GM12873 (cell line): ENCODE results near the gene POLR1D.

ENCODE experiments used
- TF ChIP-seq, protein P1 (sequence below): IDR thresholded peaks from 2 replicates; pipeline ENCODE4 v1.5.1; 2012; ENCODE audit warnings: low read depth, mild to moderate bottlenecking, moderate library complexity, low read length, control low read depth; ENCODE audit not compliant: insufficient read depth; ENCODE audit errors: missing control alignments

POLR1D gene

GRCh38 chr13:27639186-27639585 lies 17.5 kb downstream of the POLR1D start:
- TF ChIP-seq, protein P1, sequence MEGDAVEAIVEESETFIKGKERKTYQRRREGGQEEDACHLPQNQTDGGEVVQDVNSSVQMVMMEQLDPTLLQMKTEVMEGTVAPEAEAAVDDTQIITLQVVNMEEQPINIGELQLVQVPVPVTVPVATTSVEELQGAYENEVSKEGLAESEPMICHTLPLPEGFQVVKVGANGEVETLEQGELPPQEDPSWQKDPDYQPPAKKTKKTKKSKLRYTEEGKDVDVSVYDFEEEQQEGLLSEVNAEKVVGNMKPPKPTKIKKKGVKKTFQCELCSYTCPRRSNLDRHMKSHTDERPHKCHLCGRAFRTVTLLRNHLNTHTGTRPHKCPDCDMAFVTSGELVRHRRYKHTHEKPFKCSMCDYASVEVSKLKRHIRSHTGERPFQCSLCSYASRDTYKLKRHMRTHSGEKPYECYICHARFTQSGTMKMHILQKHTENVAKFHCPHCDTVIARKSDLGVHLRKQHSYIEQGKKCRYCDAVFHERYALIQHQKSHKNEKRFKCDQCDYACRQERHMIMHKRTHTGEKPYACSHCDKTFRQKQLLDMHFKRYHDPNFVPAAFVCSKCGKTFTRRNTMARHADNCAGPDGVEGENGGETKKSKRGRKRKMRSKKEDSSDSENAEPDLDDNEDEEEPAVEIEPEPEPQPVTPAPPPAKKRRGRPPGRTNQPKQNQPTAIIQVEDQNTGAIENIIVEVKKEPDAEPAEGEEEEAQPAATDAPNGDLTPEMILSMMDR: no peak

DNA sequence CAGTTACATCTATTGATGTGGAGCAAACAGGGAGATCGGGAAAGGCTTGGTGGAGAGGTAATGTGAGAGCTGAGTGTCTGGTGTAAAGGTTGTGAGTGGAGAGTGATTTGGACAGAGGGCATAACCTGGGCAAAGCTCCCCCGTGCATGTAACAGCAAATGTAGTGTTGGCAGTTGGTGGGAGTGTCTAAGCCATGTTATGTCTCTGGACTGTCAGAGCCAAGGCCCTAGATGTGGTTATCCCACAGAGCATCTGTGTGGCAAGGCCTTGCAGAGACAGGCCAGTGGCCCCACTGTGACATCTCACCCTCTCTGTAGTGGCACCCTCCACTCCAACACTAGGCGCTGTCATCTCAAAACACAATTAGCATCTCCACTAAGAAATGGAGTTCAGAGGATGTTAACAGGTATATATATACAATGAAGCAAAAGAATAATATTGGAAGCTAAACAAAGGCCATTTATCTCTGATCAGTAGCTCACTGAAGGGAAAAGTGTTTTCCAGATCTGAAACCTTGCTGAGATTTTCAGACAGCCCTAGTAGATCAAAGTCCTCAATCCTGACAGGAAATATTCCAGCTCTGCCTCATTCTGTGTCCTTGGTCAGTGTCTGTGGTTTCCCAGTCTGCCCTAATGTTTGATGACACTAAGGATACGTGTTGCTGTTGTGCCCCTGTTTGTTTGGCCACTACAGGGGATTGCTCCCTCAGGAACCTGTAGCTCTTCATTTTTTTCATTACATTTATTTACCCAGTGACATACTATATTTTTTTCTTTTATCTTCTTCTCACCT lies 20.2 kb downstream of the POLR1D start:
- TF ChIP-seq, protein P1: no peak

- TF ChIP-seq, protein P1: no peak
Measured at GRCh38 chr13:27643334-27644132, 21.8 kb downstream of the POLR1D start.

DNA sequence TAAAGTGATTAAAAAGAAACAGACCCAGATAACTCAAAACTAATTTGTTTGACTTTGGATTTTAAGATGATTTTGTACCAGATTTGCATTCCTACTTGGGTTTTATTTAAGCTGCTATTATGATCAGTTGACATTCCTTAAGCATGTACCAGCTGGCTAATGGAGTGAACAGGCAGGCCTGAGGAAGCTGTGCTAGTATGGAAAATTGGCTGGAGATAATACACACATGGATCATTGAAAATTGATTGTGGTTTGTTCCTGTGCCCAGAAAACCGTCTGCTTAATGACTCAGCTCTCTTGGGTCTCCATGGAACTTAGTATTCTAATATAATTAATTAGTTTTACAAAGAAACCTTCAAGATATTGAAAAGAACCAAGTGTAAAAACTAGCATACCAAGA lies 22.6 kb downstream of the POLR1D start:
- TF ChIP-seq, protein P1: no peak

DNA sequence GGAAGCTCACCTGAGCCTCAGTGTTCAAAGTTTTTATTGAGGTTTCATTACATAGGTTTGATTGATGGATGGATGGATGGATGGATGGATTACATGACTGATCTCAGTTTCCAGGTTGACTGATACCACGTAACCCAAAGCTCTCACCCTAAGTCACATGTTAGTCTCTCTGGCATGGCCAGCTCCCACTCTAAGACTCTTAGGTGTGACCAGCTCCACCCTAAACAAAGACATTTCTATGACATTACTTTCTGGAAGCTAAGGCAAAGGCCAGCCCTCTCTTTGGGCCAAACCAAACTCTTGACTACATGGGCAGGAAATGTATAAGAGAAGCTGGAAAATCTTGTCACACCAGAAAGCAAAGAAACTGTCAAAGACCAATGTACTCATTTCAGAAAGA lies 28.6 kb downstream of the POLR1D start:
- TF ChIP-seq, protein P1: no peak

DNA sequence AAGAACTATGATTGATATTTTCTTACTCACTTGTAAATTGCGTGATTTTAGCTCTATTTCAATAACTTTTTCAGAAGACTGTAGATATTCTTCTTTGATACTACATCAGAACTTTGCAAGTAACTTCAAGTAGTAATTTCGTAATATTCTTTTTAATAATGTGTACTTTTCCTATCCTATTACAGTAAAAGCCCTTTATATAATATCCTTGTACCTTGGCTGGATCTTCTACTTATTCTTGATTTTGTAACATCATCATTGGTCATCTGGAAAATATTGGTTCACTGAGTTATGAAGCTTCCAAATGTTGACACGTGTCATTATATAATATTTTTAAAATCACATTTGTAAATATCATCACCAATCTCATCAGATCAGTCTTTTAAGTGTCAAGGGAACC lies 32.4 kb downstream of the POLR1D start:
- TF ChIP-seq, protein P1: no peak

GRCh38 chr13:27654816-27655215 lies 33.1 kb downstream of the POLR1D start:
- TF ChIP-seq, protein P1: no peak
